Vagina (tissue), 2 donors: ENCODE data around the gene LPAR5. TPM values are rescaled to one million over a fixed set of nuclear protein-coding genes. Genes with fewer than 3 reads are reported as not detected.

ENCODE experiments used
- DNase-seq, 2 donors: peaks; one replicate each; pipeline ENCODE4 v3.0.0-alpha.2; 2017; ENCODE audit errors: extremely low spot score in 2 of 2
- H3K27ac ChIP-seq: fragments of 200-600 bp; sonication (generic); one replicate; pipeline ENCODE4 v1.5.1; 2019
- H3K27me3 ChIP-seq: fragments of 200-600 bp; sonication (generic); one replicate; pipeline ENCODE4 v1.5.1; 2019
- H3K36me3 ChIP-seq, 2 donors: fragments of 200-600 bp; sonication (generic); one replicate each; pipeline ENCODE4 v1.5.1; 2017 to 2019
- H3K4me1 ChIP-seq: fragments of 200-600 bp; sonication (generic); one replicate; pipeline ENCODE4 v1.5.1; 2019
- H3K4me3 ChIP-seq, 2 donors: fragments of 200-600 bp; sonication (generic); 1 replicate in 1 of 2; 2 replicates in 1 of 2; pipeline ENCODE4 v1.5.1; 2016 to 2019
- H3K9me3 ChIP-seq: fragments of 200-600 bp; sonication (generic); one replicate; pipeline ENCODE4 v1.5.1; 2019
- CTCF ChIP-seq, 3 experiments: fragments of 450-650 bp in 2 of 3; fragments of 200-600 bp in 1 of 3; sonication (generic) in 1 of 3; IDR thresholded peaks; one replicate each; pipeline ENCODE4 v1.5.1; 2017 to 2019; ENCODE audit warnings: antibody characterized with exemption in 3 of 3, mild to moderate bottlenecking in 2 of 3, moderate library complexity in 2 of 3
- POLR2A ChIP-seq, 2 donors: fragments of 450-650 bp; IDR thresholded peaks; one replicate each; pipeline ENCODE4 v1.6.1; 2017; ENCODE audit warnings: antibody characterized with exemption in 2 of 2, mild to moderate bottlenecking in 2 of 2, moderate library complexity in 2 of 2
- POLR2AphosphoS5 ChIP-seq, 2 donors: sonication (generic); formaldehyde crosslinking; IDR thresholded peaks; one replicate each; pipeline ENCODE4 v1.9.0; 2017; ENCODE audit warnings: antibody characterized with exemption in 2 of 2, mild to moderate bottlenecking in 2 of 2, low read depth in 1 of 2; ENCODE audit not compliant: insufficient read depth in 1 of 2
- intact Hi-C: fragments of 100-400 bp; cut with DNase I; formaldehyde crosslinking; loops from one replicate; pipeline ENCODE4 v1.15.1; 2023
- total RNA-seq: library from RNA; depleted of rRNA; stranded (reverse); fragments of >200 nt; gene quantifications from one replicate; pipeline ENCODE4 v1.2.3, GENCODE V29; 2016

The LPAR5 gene
- total RNA-seq, 1 donor from 2014 or later: 7.4 TPM

DNA sequence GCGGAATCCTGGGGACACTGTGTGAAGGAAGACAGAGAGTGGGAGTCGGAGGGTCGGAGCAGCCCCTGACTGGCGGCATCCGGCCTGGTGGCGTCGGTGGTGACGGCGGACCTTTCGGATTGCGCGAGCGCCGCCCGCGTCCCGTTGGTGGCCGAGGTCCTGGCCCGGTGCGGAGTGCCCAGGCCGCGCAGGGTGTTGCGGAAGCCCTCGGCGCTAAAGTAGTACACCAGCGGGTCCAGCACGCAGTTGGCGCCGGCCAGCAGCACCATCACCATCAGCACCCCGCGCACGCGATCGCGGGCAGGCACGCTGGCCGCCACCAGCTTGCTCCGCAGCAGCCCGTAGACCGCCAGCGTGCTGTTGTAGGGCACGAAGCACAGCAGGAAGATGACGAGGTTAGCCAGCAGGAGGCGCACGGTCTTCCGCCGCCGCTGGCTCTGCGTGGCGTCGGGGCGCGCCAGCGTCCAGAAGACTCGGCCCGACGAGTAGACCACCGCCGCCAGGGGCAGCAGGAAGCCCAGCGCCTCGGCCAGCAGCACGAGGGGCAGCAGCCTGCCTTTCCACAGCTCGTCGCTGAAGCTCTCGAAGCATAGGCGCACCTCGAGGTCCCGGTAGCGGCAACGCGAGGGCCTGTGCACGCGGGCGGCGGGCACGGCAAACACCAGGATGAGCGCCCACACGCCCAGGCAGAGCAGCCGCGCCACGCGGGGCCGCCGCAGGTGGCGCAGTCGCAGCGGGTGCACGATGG lies 15.4 kb downstream of the LPAR5 start:
- Histone ChIP-seq H3K36me3 (no peaks in the 10 kb centered on the region), H3K27ac (no peak overlapping the region), H3K4me1 (no peaks in the 10 kb centered on the region), H3K27me3 (no peaks in the 10 kb centered on the region), H3K4me3 (no peak overlapping the region), H3K9me3 (no peaks in the 10 kb centered on the region)
- TF ChIP-seq POLR2AphosphoS5 (IDR thresholded peaks at IDR 0.05; ENCODE audit: insufficient read depth in 1 of 2, low read depth in 1 of 2) (no peak), CTCF (IDR thresholded peaks at IDR 0.05) (peak in 1 of 3 experiments; percentile 21), POLR2A (IDR thresholded peaks at IDR 0.05) (no peak)
- no peak for DNase-seq
- intact Hi-C loops: no loop called here

GRCh38 chr12:6618483-6619225 lies 17.1 kb downstream of the LPAR5 start:
- Histone ChIP-seq H3K9me3 (no peaks in the 10 kb centered on the region), H3K27ac (no peak overlapping the region), H3K4me1 (peaks cover 10% of the 10 kb centered on the region), H3K36me3 (no peaks in the 10 kb centered on the region), H3K4me3 (no peak overlapping the region), H3K27me3 (no peaks in the 10 kb centered on the region)
- no peak for DNase-seq
- TF ChIP-seq POLR2AphosphoS5 (IDR thresholded peaks at IDR 0.05; ENCODE audit: insufficient read depth in 1 of 2, low read depth in 1 of 2) (no peak), CTCF (IDR thresholded peaks at IDR 0.05) (no peak), POLR2A (IDR thresholded peaks at IDR 0.05) (no peak)
- intact Hi-C loops: loop anchor here (5.0 kb wide), 1 partner anchor 209 kb away; the partner anchor contains the start of gene P3H3

DNA sequence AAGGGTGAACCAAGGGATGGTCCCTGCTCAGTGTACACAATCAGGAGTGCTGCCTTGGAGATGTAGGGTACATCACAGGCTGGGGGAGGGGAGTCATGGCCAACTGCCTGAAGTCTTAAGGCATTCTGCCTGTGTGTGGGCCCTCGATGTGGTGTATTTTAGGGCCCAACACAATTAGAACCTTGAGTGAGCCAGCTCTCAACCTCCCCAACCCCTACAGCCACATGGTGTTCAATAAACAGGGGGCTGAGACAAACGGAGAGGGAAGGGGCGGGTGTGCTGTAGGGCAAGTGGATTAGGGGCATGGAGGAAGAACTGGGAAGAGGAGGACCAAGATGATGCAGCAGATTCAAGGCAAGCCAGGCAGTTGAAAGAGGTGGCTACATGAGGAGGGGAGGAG lies 20.0 kb downstream of the LPAR5 start:
- Histone ChIP-seq H3K4me1 (peaks cover 33% of the 10 kb centered on the region), H3K27ac (peak overlapping the region; percentile 17), H3K36me3 (no peaks in the 10 kb centered on the region), H3K9me3 (no peaks in the 10 kb centered on the region), H3K4me3 (no peak overlapping the region), H3K27me3 (no peaks in the 10 kb centered on the region)
- TF ChIP-seq CTCF (IDR thresholded peaks at IDR 0.05) (no peak), POLR2A (IDR thresholded peaks at IDR 0.05) (no peak), POLR2AphosphoS5 (IDR thresholded peaks at IDR 0.05; ENCODE audit: insufficient read depth in 1 of 2, low read depth in 1 of 2) (no peak)
- no peak for DNase-seq
- intact Hi-C loops: loop anchor here (5.0 kb wide), 1 partner anchor 211 kb away; the partner anchor contains the start of gene P3H3

DNA sequence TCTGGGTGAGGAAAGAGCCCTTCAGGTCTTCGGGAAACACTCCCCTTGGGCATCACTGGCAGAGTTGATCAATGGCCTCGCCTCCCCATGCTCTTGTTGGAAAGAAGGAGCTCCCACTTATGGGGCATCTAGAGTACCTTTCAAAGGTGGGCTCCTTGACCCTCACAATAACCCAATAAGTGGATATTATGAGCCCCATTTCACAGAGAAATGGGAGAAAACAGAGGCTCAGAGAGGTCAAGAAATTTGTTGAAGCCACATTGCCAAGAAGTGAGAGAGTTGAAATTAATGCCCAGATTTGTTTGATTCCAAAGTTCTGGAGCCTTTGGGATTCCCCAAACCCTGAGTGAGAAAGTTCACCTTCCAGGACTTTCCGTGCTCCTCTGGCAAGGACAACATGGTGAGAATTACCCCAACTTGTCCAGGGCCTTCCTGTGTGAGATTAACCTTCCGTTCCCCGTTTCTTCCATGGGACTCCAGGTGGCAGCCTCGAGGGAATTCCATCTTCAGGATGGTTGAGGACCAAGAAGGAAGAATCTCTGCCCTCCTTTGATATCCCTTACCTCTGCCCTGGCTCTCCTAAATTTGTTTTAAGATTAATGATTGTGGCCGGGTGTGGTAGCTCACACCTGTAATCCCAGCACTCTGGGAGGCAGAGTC lies 21.1 kb downstream of the LPAR5 start:
- DNase-seq: no peak
- H3K36me3 ChIP-seq: no peaks in the 10 kb centered on the region
- TF ChIP-seq POLR2A (IDR thresholded peaks at IDR 0.05): no peak
- no peak for TF ChIP-seq POLR2AphosphoS5 (IDR thresholded peaks at IDR 0.05; ENCODE audit: insufficient read depth in 1 of 2, low read depth in 1 of 2)
- no peak for TF ChIP-seq CTCF (IDR thresholded peaks at IDR 0.05)
- H3K4me1 ChIP-seq: peaks cover 33% of the 10 kb centered on the region
- no peaks in the 10 kb centered on the region for H3K27me3 ChIP-seq
- peak overlapping the region; percentile 94 for H3K27ac ChIP-seq
- intact Hi-C loops: loop anchor here (5.0 kb wide), 1 partner anchor 213 kb away; the partner anchor contains the start of gene P3H3
- no peak overlapping the region for H3K4me3 ChIP-seq
- H3K9me3 ChIP-seq: no peaks in the 10 kb centered on the region
